ENCODE measurements around the gene UNCX.

GRCh38 chr7:1236831-1237701 lies 4.4 kb downstream of the UNCX start:
- TF ChIP-seq CTCF (IDR thresholded peaks at IDR 0.05) (no peak), POLR2A (IDR thresholded peaks at IDR 0.05; ENCODE audit: low read depth) (no peak), POLR2AphosphoS5 (IDR thresholded peaks at IDR 0.05) (no peak)
